HG03039 (cell line): Measurements from ENCODE around the gene LRRC1.
"Not testable (repeated sequence)": the region's sequence is repeated elsewhere in the genome, so short reads cannot be mapped to it uniquely, and the experiment has no call there.

Source experiments
- ATAC-seq: cut with Tn5 transposase; IDR thresholded peaks from one replicate; pipeline ENCODE4 v1.9.1; 2021; ENCODE audit warnings: mild to moderate bottlenecking, moderate library complexity; ENCODE audit not compliant: unreplicated experiment

Gene LRRC1

DNA sequence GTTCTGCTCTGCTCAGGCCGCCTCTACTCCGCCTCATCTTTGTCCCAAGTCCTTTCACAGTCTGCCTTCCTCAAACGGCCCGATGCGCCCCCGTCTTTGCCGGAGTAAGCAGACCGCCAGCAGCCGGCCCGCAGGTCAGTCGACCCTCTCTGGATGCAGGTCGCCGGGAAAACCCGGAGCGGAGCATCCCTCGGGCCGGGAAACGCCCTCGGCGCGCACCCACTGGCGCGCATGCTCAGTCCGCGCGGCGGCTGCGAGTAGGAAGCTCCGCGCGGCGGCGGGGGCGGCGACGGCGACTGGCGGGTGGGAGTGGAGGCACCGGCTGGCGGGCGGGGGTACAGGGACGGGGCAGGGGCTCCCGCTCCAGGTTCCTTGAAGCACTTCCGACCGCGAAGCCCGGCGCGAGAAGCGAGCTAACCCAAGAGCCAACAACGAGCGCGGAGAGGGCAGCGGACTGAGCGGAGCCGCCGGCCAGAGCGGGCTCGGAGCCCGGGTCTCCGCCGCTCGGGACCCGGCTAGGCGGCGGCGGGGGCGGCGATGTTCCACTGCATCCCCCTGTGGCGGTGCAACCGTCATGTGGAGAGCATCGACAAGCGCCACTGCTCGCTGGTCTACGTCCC is at the start of gene LRRC1:
TSS of gene LRRC1 (plus strand) at position 286 of the 620 bp plus-strand sequence. CDS start at position 538, 252 bp downstream.
- peak; percentile 74 for ATAC-seq

DNA sequence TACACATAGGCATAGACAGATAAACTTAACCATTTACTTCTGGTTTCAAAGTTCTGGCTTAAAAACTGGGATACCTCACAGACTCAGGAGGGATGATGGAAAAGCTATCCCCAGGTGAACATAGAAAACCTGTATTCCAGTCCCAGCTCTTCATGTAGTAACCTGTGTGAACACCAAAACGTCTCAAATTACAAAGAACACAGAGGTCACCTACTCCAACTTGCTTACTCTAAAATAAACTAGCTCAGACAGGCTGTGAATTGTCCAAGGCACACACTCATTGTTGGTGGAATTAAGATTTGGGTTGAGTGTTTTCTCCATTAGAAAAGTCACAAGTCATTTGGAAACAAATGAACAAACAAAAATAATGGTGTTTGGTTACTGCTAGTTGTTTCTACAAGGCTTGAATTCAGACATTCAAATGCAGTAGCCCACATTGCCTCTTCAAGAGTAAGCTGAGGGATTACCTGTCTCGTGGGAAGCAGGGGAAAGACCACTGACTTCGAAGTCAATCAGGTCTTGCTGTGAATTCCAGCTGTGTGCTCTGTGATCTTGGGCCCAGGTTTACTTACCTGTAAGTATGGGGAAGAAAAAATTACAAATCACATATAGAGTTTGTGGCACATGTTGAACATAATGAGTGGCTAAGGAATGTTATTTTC is 48.2 kb upstream of the LRRC1 start:
- ATAC-seq, result no peak

DNA sequence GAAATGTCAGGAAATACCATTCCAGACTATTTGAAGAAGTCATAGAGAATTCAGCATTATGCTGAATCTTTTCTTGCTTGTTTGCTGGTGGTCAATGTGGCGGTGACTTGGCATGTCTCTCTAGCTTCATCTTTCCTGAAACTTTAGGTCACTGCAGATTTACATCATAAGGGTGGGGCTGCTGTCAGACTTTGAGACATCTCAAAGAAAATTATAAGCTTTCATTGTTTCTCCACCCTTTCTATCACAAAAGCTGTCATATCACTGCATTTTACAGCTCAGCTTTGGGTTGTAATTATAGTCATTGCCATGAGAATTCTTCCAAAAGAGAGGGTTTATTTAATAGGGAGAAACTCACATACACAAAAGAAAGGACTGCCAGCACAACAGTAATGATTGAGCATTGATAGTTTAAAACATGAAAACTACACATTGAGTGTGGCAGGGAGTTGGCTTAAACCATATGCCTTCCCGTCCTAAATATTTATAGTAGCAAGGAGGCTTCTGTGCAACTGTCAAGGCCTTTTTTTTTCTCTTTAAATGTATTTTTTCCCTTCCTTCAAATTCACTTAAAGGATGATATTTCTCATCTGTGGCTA is 44.7 kb upstream of the LRRC1 start:
- ATAC-seq, result no peak

DNA sequence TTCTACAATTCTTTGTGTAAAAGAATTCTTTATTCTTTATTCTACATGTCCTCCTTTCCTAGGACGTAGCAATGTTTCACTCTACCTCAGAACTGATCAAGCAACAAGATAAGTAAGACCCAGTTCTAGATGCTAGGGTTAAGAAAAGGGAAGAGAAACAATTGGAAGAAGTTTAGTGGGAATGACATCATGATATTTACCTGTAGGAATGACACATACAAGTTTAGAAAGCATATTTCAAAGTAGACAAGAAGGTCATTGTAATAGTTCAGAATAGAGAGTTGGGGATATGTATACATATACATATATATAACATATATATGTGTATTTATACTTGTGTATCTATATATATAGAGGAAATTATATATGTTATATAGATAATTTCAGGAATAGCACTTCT is 43.4 kb upstream of the LRRC1 start:
- no peak for ATAC-seq

DNA sequence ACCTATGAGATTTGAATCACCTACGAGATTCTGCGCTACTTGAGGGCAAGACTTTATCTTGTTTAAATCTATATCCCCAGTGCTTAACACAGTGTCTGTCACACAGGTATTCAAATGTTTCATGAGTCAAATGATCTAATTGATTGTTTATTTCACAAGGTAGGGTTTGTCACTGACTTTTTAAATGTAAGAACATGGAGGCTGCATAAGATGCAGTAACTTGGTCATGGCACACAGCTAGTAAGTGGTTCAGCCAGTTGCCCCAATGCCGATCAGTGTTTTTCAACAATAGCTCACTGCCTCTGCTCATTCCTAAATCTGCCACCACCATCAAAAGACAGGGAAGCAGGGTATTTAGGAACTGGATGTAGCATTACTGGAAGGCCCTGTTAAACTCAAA is 42.4 kb upstream of the LRRC1 start:
- ATAC-seq, result no peak

DNA sequence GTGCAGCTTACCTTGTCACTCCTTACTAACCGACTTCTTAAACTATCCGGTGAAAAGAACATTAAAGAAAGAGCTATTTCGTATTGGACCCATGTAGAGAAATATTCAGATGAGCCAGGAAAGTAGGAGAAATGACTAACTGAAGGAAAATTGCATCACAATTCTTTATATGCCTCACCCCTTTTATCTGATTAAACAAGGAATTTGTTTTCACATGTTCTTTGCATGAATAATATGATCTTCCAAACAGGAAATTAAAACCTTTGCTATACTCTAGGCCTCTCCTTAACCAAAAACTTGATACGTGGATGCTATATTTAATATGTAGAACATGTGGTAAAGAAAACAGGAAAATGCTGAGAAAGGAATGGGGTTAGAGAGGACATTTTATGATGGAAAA is 41.9 kb upstream of the LRRC1 start:
- ATAC-seq, result no peak

DNA sequence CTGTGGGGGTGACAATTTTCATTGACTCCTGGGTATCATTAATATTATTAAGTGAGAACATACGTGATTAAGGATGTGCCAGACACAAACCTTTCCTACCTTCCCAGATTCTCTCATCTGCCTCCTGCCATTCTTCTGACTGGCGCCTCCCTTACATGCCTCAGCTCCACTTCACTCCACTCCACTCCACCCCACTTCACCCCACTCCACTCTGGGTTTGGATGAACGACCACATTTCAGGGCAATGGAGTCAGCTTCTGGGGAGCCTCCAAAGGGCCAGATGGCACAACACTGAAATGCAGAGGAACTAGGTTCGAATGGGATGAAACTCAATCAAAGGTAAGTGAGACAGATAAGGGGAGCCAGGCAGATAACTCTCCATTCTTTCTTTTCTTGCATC is 40.5 kb upstream of the LRRC1 start:
- no peak for ATAC-seq

DNA sequence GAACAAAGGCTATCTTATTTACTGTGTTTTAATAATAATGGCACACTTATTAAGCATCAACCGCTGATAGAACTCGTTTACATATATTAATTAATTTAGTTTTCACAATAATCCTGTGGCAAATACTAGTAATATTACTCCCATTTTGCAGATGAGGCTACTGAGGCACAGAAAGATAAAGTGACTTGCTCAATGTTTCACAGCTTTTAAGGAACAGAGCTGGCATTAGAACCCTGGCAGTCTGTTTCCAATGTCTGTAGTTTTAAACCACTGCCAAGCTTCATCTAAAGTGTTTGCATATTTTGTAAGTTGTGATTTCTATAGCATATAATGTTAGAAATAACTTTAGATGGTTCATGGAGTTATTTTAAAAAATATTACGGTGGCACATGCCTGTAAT is 38.4 kb upstream of the LRRC1 start:
- ATAC-seq, result no peak

DNA sequence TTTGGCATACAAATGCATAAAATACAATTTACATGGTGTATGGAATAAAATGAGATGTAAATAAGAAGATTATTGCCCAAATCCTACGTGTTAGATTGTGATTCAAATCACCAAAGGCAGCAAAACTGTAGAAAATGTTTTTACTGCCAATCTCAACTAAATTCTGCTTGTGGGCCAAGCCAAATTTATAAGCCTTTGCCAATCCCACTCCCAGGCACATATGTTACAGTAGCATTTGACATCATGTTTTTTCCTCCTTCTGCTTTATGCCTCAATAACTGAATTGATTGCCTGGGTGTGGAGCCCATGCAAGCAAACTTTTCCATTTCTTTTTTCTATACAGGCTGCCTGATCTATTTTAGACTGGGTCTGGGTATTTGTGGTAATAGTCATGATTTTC is 36.3 kb upstream of the LRRC1 start:
- ATAC-seq, result no peak

DNA sequence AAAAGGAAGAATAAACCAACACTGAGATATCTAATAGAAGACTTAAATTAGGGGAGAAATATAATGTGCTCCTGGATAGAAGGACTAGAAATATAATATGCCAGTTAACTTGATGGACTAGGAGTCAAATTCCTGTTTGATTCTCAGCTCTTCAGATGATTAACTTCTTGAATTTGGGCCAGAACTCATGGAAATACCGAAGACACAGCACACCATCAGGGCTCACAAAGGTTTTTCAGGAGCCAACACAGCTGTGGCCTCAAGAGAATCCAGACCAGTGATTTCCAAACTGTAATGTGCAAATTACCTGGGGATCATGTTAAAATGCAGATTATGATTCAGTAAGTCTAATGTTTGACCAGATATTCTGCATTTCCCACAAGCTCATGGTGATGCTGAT is 33.8 kb upstream of the LRRC1 start:
- no peak for ATAC-seq

DNA sequence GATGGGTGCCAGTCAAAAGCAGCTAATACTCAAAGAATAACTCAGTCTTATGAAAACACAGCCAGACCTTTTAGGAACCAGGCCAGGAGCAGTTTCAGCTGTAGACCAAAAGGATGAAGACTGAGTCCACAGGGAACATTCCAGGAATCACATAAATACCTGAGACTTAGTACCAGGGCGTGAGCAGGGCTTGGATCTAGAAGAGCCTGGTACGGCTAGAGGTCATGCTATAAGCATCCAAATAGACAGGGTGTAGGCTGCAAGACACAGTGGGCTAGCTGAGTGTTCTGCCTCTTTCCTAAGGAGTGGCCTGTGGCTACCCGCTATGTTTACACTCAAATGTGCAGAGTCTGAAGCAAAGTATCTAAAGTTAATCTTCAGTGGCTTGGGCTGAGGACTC is 29.5 kb upstream of the LRRC1 start:
- no peak for ATAC-seq

DNA sequence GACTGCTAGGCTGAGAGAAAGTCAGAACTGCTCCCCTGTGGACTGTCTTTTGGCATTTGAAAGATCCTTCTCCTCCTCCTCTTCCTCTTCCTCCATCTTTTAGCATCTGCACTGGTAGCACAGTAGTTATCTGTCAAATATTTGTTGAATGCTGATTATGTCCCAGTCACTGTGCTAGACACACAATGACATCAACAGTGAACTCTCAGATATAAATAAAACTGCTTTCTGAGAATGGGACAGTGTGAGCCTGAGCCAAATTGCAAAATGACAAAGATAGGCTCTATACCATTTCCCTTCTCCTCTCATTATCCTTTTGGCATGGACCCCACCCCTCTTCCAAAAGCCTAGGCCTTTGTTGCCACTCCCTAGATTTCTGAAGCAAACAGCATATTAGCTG is 27.9 kb upstream of the LRRC1 start:
- no peak for ATAC-seq

DNA sequence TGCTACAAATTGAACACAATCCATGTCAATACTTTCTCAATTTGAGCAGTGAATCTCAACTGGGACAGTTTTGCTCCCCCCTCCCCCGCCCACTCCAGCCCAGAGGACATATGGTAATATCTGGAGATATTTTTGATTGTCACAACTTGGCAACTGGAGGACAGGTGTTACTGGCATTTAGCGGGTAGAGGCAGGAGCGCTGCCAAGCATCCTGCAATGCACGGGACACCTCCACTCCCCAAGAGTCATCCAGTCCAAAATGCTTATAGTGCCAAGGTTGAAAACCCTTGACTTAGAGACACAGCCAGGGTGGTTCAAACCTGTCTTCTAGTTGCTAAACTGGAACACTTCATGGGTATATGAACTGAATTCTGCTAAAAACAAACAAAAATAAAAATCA is 26.9 kb upstream of the LRRC1 start:
- ATAC-seq, result no peak

DNA sequence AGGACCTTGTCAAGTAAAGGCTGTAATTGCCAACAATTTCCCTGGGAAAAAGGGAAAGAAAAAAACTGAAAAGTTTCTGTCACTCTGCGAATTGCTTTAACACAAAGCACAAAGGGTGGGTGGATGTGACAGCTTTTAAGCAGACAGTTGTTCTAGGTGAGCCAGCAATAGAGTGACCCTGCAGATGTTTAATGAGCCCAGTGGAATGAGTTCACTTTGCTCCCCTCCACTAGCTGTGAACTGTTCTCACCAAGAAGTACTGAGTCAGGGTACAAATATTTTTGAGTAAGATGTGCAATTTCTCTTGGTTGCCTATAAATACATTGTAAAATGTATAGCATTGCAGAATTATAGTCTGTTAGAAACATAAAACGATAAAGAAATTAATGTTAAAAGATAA is 26.2 kb upstream of the LRRC1 start:
- no peak for ATAC-seq

DNA sequence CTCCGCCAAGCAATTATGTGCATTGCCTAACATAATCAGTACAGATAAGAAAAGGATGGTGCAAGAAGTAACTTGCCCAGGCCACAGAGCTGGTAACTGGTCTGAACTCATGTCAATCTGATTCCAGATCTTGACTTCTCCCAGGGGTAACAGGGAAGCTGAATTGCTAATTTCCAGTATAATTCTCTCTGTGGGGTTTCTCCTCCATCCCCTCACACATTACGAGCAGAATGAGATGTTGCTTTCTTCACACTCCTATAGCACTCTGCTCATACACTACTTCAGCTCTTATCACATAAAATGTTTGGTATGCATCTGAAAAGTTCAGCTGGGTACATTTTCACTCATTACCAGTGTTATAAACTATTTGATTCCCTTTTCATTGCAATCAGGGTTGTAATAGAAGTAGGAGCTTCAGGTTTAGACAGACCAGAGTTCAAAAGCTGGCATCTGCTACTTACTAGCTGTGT is 24.0 kb upstream of the LRRC1 start:
- no peak for ATAC-seq

DNA sequence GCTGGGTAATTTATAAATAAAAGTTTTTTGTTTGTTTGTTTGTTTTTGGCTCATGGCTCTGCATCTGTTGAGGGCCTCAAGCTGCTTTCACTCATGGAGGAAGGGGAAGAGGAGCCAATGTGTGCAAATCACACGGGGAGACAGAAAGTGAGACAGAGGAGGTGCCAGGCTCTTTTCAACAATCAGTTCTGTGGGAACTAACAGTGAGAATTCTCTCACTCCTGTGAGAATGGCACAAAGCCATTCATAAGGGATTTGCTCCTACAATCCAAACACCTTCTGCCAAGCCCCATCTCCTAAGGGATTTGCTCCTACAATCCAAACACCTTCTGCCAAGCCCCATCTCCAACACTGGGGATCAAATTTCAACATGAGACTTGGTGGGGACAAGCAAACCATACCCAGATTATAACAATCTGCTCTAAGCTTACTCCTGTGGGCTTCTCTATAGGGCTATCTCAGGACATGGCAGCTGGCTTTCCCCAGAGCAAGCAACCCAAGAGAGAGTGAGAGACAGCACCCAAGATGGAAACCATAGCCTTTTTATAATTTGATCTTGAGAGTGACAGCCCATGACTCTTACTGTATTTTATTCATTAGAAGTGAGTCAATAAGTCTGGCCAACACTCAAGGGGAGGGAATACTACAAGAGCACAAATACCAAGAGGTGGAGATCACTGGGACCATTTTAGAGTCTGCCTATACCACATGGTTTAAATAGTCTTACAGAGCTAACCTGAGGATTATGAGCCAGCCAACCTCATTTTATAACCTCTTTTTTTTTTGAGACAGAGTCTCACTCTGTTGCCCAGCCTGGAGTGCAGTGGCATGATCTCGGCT is 22.8 kb upstream of the LRRC1 start:
- ATAC-seq, result no peak

DNA sequence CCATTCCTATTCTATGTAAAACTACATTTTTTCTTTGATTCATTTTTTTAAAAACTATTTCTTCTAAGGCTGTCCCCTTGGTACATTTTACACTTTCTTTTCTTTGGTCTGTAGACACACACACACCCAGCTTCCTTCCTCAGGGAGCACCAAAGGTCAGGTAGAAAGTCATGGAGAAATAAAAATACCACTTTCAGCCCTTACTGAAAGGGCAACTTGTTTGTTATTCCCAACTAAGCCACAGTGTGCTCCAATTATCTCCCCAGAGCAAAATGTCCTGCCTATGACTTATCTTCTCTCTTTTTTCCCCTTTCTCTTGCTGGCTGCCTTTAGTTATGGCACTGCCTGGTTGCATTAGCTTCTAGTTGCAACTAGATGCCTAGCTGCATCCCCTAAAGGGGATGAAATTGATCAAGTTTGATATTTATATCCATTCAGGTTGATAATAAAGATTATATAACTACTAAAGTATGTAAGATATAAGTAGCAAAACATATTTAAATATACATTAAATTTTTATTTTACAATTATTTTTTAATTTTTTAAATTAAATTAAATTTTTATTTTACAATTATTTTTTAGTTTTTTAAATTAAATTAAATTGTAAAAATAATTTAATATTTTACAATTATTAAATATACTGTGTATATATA is 21.6 kb upstream of the LRRC1 start:
- no peak for ATAC-seq

DNA sequence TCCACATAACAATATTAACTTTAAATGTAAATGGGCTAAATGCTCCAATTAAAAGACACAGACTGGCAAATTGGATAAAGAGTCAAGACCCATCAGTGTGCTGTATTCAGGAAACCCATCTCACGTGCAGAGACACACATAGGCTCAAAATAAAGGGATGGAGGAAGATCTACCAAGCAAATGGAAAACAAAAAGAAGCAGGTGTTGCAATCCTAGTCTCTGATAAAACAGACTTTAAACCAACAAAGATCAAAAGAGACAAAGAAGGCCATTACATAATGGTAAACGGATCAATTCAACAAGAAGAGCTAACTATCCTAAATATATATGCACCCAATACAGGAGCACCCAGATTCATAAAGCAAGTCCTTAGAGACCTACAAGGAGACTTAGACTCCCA is 18.7 kb upstream of the LRRC1 start:
- not testable (repeated sequence) for ATAC-seq

DNA sequence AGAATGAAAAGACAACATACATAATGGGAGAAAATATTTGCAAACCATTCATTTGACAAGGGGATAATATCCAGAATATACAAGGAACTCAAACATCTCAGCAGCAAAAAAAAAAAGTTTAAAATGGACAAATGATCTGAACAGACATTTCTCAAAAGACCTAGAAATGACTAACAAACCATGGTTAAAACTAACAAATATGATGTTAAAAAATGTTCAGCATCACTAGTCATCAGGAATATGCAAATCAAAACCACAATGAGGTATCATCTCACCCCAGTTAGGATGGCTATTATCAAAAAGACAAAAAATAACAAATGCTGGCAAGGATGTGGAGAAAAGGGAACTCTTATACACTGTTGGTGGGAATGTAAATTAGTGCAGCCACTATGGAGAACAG is 9.8 kb upstream of the LRRC1 start:
- ATAC-seq, result not testable (repeated sequence)

DNA sequence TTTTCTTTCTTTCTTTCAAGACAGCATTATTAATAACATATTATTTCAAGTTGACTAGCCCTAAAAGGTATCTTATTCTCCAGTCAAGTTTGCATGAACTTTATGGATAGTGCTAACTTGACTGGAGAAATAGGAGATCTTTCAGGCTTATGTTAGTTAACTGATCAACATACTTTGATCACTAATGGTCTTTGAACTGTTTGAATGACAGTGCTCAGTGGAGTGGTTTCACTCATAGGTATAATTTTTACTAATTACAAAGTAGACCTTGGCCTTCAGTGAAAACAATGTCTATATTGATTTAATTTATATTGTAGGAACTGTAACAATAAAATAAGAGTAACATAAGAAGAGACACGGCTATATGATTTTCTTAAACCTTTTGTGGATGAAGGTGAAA is 8.0 kb upstream of the LRRC1 start:
- ATAC-seq, result no peak

DNA sequence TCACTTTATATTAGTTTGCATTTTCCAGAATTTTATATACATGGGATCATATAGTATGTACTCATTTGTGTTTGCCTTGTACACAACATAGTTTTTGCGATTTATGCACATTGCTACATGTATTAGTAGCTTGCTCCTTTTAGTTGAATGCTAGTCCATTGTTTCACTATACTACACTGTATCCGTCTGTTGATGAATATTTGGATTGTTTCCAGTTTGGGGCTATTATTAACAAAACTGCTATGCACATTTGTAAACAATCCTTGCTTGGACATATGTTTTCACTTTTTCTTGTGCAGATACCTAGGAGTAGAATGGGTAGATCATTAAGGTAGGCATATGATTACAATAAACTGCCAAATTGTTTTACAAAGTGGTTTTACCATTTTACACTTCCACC is 3.9 kb upstream of the LRRC1 start:
- no peak for ATAC-seq
